Activated CD8-positive, alpha-beta memory T cell treated with anti-CD3 and anti-CD28 coated beads, Interleukin-2, amount 10 ng/mL, durations not matched to agents 7 days and 5 days (primary cell): ENCODE measurements around the gene ZSCAN31. TPM values are rescaled to one million over a fixed set of nuclear protein-coding genes. Genes with fewer than 3 reads are reported as not detected.
"Not testable (repeated sequence)": the region's sequence is repeated elsewhere in the genome, so short reads cannot be mapped to it uniquely, and the experiment has no call there.

ENCODE experiments used
- ATAC-seq: fragments of 150-1000 bp; cut with Tn5 transposase; one replicate; pipeline ENCODE4 v1.10.0; 2021; ENCODE audit warnings: moderate library complexity
- CTCF ChIA-PET: fragments of 350-600 bp; sonication (Branson Sonifier 250); formaldehyde crosslinking; loops from one replicate; lab custom pipeline; 2021; ENCODE audit warnings: antibody characterized with exemption; lab: Charles Lee
- DNase-seq: peaks from one replicate; pipeline ENCODE4 v3.0.0-alpha.2; 2020
- H3K27ac Mint-ChIP-seq: one replicate; pipeline ENCODE4 v1.8.0; 2021; ENCODE audit warnings: mild to moderate bottlenecking, mixed read lengths
- H3K27me3 Mint-ChIP-seq: one replicate; pipeline ENCODE4 v1.8.0; 2021; ENCODE audit warnings: mixed read lengths
- H3K36me3 Mint-ChIP-seq: one replicate; pipeline ENCODE4 v1.8.0; 2021; ENCODE audit warnings: mild to moderate bottlenecking, mixed read lengths
- H3K4me1 Mint-ChIP-seq: one replicate; pipeline ENCODE4 v1.8.0; 2021; ENCODE audit warnings: mixed read lengths
- H3K4me3 Mint-ChIP-seq: one replicate; pipeline ENCODE4 v1.8.0; 2021; ENCODE audit warnings: mild to moderate bottlenecking, moderate library complexity, mixed read lengths
- H3K9me3 Mint-ChIP-seq: one replicate; pipeline ENCODE4 v1.8.0; 2022; ENCODE audit warnings: low read depth, mixed read lengths
- total RNA-seq, 2 experiments: library from RNA; stranded (reverse); gene quantifications; one replicate each; pipeline ENCODE4 v1.2.3, GENCODE V29; 2021

The ZSCAN31 gene
- total RNA-seq, 2 experiments from 2014 or later: 1.0 to 1.7 TPM

DNA sequence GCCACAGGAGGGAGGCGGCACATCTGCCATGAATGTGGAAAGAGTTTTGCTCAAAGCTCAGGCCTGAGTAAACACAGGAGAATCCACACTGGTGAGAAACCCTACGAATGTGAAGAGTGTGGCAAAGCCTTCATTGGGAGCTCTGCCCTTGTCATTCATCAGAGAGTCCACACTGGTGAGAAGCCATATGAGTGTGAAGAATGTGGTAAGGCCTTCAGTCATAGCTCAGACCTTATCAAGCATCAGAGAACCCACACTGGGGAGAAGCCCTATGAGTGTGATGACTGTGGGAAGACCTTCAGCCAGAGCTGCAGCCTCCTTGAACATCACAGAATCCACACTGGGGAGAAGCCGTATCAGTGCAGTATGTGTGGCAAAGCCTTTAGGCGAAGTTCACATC, 29.6 kb upstream of the ZSCAN31 start:
- H3K27ac Mint-ChIP-seq, H3K9me3 Mint-ChIP-seq, H3K4me3 Mint-ChIP-seq, DNase-seq, ATAC-seq, H3K27me3 Mint-ChIP-seq, H3K4me1 Mint-ChIP-seq: not testable (repeated sequence)
- peaks cover 24% of the 10 kb centered on the region for H3K36me3 Mint-ChIP-seq
- CTCF ChIA-PET: interaction anchor here (1.2 to 1.5 kb wide), 2 partner anchors 9 to 16 kb away, joined by 3 read pairs; no protein-coding TSS in a partner anchor

DNA sequence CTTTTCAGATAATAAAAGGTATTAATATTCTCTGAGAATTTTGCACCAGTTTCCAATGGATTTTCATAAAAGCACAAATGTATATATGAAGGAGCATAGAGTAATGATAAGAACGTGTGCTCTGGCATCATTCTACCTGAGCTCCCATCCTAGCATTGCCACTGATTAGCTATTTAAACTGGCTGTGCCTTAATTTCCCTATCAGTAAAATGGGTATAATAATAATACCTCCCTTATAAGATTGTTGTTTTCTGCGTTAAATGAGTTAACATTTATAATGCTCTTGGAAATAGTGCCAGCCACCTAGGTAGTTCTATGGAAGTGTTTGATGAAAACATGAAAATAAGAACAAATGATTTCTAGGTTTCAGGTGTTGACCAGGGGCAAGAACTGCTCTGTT, 25.0 kb upstream of the ZSCAN31 start:
- peaks cover 17% of the 10 kb centered on the region for H3K36me3 Mint-ChIP-seq
- peaks cover 7% of the 10 kb centered on the region for H3K4me1 Mint-ChIP-seq
- CTCF ChIA-PET: no interaction called here
- H3K27ac Mint-ChIP-seq: no peak overlapping the region
- no peaks in the 10 kb centered on the region for H3K9me3 Mint-ChIP-seq
- no peak overlapping the region for H3K4me3 Mint-ChIP-seq
- DNase-seq (no peak), ATAC-seq (no peak)
- no peaks in the 10 kb centered on the region for H3K27me3 Mint-ChIP-seq

DNA sequence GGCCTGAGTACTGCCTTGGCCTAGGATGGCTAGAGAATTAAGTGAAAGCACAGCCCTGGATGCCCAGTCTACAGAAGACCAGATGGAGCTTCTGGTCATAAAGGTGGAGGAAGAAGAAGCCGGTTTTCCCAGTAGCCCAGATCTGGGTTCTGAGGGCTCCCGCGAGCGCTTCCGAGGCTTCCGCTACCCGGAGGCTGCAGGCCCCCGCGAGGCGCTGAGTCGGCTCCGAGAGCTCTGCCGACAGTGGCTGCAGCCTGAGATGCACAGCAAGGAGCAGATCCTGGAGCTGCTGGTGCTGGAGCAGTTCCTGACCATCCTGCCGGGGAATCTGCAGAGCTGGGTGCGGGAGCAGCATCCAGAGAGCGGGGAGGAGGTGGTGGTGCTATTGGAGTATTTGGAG, 23.6 kb upstream of the ZSCAN31 start:
- H3K27ac Mint-ChIP-seq, H3K4me3 Mint-ChIP-seq, H3K36me3 Mint-ChIP-seq, DNase-seq, H3K9me3 Mint-ChIP-seq, H3K27me3 Mint-ChIP-seq, ATAC-seq: not testable (repeated sequence)
- peaks cover 15% of the 10 kb centered on the region for H3K4me1 Mint-ChIP-seq
- CTCF ChIA-PET: interaction anchor here (1.3 kb wide), 1 partner anchor 11 kb away, joined by 5 read pairs; no protein-coding TSS in a partner anchor

DNA sequence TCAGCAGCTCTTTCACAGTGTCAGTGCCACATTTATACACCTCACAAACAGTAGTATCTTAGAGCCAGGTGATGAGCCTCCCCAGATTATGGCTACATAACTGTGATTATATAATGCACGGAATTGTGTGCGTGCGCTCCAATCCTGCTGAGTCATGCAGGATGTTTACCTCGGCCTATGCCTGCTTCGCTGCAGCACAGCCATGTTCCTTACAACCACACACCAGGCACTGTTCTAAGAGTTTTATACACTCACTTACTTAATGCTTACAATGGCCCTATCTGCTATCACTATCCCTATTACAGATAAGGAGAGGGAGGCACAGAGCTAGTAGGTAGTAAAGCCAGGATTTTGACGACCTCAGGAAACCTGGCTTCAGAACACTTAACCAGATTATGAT, 21.1 kb upstream of the ZSCAN31 start:
- ATAC-seq (no peak), DNase-seq (no peak)
- no peak overlapping the region for H3K27ac Mint-ChIP-seq
- H3K27me3 Mint-ChIP-seq: no peaks in the 10 kb centered on the region
- H3K36me3 Mint-ChIP-seq: peaks cover 4% of the 10 kb centered on the region
- CTCF ChIA-PET: interaction anchor here (0.9 to 3.7 kb wide), 3 partner anchors 8 to 232 kb away, joined by 3 to 18 read pairs (median 6); partner anchors contain the start of genes ZSCAN16 and ZSCAN31
- no peaks in the 10 kb centered on the region for H3K9me3 Mint-ChIP-seq
- H3K4me3 Mint-ChIP-seq: no peak overlapping the region
- peaks cover 15% of the 10 kb centered on the region for H3K4me1 Mint-ChIP-seq

DNA sequence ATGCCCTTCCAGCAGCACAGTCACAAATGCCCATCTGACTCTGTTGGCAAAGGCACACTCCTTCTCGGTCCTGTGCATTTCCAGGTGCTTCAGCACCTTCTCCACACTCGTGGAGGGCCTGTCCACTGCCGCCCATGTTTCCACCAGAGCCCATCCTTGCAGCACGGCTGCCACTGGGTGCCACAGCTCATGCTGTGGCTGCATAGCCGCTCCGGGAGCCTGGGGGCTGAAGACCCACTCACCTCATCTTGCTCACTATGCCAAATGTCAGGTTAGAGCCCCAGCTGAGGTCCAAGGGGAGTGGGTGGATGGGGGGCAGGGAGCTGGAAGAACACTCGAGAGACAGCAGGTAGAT, 20.7 kb upstream of the ZSCAN31 start:
- ATAC-seq: no peak
- DNase-seq: no peak
- H3K27me3 Mint-ChIP-seq: no peaks in the 10 kb centered on the region
- peaks cover 6% of the 10 kb centered on the region for H3K36me3 Mint-ChIP-seq
- H3K9me3 Mint-ChIP-seq: no peaks in the 10 kb centered on the region
- no peak overlapping the region for H3K27ac Mint-ChIP-seq
- H3K4me1 Mint-ChIP-seq: peaks cover 18% of the 10 kb centered on the region
- no peak overlapping the region for H3K4me3 Mint-ChIP-seq
- CTCF ChIA-PET: interaction anchor here (0.6 to 3.7 kb wide), 28 partner anchors 8 to 462 kb away, joined by 3 to 18 read pairs (median 5); partner anchors contain the start of genes PGBD1, ZKSCAN8, ZSCAN16 and ZSCAN26

DNA sequence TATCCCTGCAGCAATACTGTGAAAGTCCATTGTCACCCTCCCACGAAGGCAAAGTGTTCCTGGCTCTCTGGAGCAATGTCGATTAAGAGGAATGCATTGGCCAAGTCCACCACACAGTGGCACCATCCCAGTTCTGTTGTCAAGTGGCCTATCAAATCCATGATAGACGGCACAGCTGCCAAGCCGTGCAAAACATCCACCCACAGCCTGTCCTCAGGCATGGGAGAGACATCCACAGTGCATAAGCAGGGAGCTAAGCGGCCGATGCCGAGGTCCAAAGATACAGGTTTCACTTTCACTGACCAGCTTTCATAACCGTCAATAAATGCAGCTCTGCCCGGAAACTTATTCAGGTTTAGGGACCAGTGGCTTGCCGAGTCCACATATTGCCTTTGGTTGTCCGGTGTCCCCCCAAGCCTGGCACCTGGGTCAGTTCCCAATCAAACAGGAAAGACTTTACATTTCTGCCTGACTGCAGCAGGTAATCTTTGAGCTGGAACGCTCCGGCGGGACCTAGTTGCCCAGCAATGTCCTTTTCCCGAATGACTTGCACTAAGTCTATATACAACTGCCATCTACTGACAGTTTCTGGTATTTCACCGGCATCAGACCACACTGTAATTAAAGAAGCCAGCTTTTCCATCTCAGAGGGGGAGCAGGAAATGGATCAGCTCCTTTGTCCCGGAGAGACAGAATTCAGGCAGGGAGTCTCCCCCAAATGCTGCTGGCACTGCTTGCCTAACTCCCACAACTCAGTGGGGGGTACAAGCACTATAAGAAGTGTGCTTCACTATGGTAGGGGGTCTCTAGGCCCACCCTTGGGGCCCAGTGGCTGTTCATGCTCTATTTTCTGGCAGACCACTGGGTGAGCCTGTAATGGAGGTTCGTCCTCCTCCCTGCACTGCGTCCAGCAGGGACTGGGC, 20.1 kb upstream of the ZSCAN31 start:
- CTCF ChIA-PET: interaction anchor here (0.6 to 3.7 kb wide), 40 partner anchors 8 to 1209 kb away, joined by 3 to 18 read pairs (median 4); partner anchors contain the start of genes PGBD1, ZKSCAN4, ZKSCAN8 and ZSCAN16
- DNase-seq (peak; percentile 77), ATAC-seq (peak; percentile 86)
- H3K27ac Mint-ChIP-seq: peak overlapping the region; percentile 85
- H3K36me3 Mint-ChIP-seq: peaks cover 6% of the 10 kb centered on the region
- H3K4me3 Mint-ChIP-seq: peak overlapping the region; percentile 85
- H3K9me3 Mint-ChIP-seq: no peaks in the 10 kb centered on the region
- no peaks in the 10 kb centered on the region for H3K27me3 Mint-ChIP-seq
- H3K4me1 Mint-ChIP-seq: peaks cover 23% of the 10 kb centered on the region

DNA sequence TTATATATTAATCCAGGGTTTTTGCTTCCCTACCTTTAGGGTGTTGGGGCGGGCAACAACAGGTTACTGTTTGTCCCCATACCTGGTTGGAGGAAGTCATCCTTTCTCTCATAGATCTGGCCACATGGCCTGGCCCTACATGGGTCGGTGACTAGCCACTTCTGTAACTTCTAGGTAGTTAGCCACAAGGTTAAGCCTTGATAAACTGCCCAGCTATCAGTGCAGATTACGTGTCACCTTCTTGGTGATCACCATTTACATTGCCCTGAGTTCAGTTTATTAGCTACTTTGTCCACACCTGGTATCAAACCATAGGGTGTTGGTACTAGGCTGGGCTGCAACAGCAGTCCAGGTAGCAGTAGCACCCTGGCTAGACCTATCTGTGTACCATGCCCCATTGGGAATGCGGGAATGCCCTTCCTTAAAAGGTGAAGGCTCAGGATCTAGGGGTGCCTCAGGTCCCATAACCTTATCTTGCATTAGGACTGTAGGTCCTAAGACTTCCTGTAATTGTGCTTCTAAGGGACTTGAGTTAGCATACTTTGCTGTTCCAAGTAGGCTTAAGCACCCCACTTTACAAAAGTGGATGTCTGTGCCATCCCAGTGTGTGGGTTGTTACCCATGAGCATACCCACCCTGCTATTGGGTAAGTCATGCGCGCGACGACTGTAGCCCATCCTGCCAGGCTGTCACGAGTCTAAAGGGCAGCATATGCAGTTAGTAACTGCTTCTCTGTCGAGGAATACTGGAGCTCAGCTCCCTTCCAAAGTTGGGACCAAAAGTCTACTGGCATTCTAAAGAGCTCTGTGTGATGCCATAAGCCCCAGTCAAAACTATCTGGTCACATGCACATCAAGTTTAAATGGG, 19.0 kb upstream of the ZSCAN31 start:
- Mint-ChIP-seq H3K9me3 (no peaks in the 10 kb centered on the region), H3K27me3 (no peaks in the 10 kb centered on the region), H3K27ac (no peak overlapping the region), H3K36me3 (peaks cover 6% of the 10 kb centered on the region), H3K4me1 (peaks cover 33% of the 10 kb centered on the region), H3K4me3 (peak overlapping the region; percentile 85)
- CTCF ChIA-PET: interaction anchor here (0.9 to 3.7 kb wide), 17 partner anchors 9 to 251 kb away, joined by 3 to 18 read pairs (median 6); partner anchors contain the start of genes ZKSCAN4, ZKSCAN8, ZSCAN16 and ZSCAN26
- no peak for ATAC-seq
- DNase-seq: no peak

DNA sequence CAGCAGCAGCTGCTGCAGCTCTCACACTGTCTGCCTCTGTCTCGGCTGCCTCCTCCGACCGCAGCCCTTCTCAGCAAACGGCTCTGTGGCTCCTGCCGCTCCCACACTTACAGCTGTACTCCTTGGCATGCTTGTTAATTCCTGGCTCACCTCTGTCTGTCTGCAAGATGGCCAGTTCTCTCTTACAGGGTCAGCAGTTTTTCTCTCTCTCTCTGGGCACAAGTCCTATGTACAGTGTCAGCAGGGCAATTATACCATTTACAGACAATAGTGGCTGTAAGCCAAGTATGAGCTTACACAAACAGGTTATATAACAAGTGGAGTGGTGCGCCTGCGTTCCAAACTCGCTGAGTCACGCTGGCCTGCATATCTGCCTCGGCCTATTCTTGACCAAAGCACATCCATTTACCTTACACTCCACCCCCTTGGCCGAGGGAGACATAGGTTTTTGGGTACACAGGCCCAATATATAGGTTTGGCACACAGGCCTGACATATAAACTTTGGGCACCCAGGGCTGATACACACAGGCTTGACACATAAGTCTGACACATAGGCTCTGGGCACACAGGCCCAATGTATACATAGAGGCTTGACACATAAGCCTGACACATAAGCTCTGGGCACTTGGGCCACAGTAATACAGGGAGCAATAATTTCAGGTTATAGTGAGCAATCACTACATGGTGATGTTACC, 18.2 kb upstream of the ZSCAN31 start:
- Mint-ChIP-seq H3K27me3 (no peaks in the 10 kb centered on the region), H3K4me1 (peaks cover 39% of the 10 kb centered on the region), H3K27ac (no peak overlapping the region), H3K36me3 (peaks cover 6% of the 10 kb centered on the region), H3K9me3 (no peaks in the 10 kb centered on the region), H3K4me3 (no peak overlapping the region)
- DNase-seq (no peak), ATAC-seq (no peak)
- CTCF ChIA-PET: interaction anchor here (0.6 to 3.7 kb wide), 3 partner anchors 10 to 111 kb away, joined by 3 to 18 read pairs (median 3); partner anchors contain the start of gene ZSCAN31

DNA sequence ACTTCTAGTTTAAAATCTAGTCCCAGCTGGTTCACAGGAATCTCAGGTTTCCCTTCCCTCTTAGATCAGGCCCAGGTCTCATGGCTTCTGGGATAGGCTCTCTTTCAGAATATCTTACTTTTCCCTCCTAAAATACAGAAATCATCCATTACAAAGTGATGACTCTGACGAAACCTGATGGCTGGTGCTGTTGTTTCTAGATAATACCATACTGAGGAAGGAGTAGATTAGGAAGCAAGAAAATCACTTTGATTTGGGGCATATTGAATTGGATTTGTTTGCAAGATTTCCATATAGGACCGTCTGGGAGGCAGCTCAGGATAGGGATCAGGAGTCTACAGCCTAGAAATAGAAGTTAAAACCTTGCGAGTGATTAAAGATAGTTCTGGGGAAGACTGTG, 17.4 kb upstream of the ZSCAN31 start:
- Mint-ChIP-seq H3K27ac (no peak overlapping the region), H3K4me3 (no peak overlapping the region), H3K9me3 (no peaks in the 10 kb centered on the region), H3K36me3 (peaks cover 6% of the 10 kb centered on the region), H3K4me1 (peaks cover 39% of the 10 kb centered on the region), H3K27me3 (no peaks in the 10 kb centered on the region)
- DNase-seq (no peak), ATAC-seq (no peak)
- CTCF ChIA-PET: interaction anchor here (0.6 to 1.3 kb wide), 2 partner anchors 10 to 111 kb away, joined by 3 read pairs; no protein-coding TSS in a partner anchor

DNA sequence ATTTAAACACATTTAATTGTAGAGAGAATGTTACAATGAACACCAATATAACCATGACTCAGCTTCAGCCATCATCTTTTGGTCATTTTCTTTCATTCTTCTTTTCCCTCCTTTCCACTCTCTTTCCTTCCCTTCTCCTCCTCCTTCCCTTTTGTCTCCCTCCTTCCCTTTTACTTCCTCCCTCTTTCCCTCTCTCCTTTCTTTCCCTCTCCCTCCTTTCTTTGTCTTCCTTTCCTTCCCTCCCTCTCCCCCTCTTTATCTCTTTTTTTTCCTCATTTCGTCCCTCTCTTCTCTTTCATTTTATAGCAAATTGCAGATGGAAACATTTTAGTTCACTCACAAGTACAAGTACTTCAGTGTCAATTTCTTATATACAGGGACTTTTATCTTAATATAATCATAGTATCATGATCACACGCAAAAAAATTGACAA, 15.6 kb upstream of the ZSCAN31 start:
- no peaks in the 10 kb centered on the region for H3K9me3 Mint-ChIP-seq
- ATAC-seq (no peak), DNase-seq (no peak)
- CTCF ChIA-PET: no interaction called here
- no peak overlapping the region for H3K27ac Mint-ChIP-seq
- peaks cover 6% of the 10 kb centered on the region for H3K36me3 Mint-ChIP-seq
- H3K4me3 Mint-ChIP-seq: no peak overlapping the region
- peaks cover 13% of the 10 kb centered on the region for H3K27me3 Mint-ChIP-seq
- H3K4me1 Mint-ChIP-seq: peaks cover 37% of the 10 kb centered on the region

DNA sequence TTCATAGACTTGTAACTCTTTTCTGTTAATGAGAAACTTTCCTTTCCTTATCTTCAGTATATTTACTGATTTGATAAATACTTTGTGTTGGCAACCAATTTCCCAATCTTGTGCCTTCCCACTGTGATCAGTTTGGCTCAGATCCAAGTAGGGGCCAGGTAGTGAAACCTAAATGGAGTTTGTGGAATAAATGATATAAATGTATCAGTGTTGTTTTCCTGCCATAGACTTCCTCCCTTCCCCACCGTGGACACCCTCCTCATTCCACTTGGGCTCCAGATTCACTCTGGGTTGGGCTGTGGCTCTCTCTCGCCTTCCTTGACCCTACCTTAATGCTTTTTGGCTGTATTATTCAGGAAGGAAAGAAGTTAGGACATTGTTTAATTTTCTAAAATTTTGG, 15.1 kb upstream of the ZSCAN31 start:
- H3K36me3 Mint-ChIP-seq: peaks cover 6% of the 10 kb centered on the region
- peaks cover 33% of the 10 kb centered on the region for H3K4me1 Mint-ChIP-seq
- no peaks in the 10 kb centered on the region for H3K9me3 Mint-ChIP-seq
- ATAC-seq: no peak
- H3K27ac Mint-ChIP-seq: no peak overlapping the region
- no peak for DNase-seq
- peak overlapping the region; percentile 95 for H3K4me3 Mint-ChIP-seq
- CTCF ChIA-PET: interaction anchor here (1.2 kb wide), 1 partner anchor 16 kb away, joined by 3 read pairs; no protein-coding TSS in a partner anchor
- peaks cover 14% of the 10 kb centered on the region for H3K27me3 Mint-ChIP-seq
